NCI-H2227 treated with DMSO at 0.1 percent for 48 hours (cell line): Measurements from ENCODE around the gene AKIRIN1.
"Not testable (repeated sequence)": the region's sequence is repeated elsewhere in the genome, so short reads cannot be mapped to it uniquely, and the experiment has no call there.

Source experiments
- DNase-seq: peaks from one replicate; lab custom pipeline; 2025; lab: John Stamatoyannopoulos, UW

The AKIRIN1 gene

DNA sequence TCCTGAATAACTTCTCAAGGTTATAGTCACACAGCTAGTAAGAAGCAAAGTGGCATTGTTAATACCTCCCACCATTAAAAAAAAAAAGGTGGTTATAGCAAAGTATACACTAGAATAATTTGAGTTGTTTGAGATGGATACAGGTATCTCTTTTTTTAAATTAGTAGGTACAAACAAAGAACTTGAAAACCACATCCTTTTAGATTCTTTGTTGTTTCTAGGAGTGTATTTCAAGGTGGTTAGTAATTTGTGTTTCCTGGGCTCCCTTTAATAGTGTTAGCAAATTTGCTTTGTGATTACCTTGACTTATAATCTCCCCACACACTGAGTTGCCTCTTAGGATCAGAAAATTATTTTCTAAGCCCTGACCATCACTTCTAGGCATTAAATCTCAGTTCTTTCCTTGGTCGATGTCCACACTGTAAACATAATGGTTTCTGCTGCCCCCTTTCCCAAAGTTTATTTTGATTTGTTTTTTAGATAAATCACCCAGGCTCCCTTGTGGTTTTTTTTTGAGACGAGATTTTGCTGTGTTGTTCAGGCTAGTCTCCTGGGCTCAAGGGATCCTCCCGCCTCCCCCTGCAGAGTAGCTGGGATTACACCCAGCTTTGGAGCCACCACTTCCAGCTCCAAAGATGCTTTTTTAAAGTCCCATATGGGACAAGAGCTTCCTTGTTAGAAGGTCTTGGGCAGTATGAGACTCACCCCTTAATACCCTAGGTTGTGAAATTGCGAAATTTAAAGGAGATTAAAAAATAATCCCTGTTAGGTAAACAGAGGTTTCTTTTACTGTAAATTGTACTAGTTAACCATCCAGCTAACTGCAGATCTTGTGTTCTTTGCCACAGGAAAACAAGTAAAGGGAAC is 6.2 kb downstream of the AKIRIN1 start:
- DNase-seq = no peak

DNA sequence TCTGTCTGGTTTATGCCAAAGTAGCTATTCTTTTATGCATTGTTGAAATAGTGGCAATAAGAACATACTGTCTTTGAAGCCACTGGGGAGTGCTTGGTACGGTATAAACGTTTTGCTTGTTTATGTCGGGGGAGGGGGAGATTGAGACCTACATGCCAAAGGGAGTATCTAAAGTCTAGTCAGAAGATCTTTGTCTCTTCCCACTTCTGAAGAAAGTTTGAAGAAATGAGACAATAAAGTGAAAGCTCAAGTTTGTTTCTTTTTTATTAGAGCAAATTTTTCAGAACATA is 6.8 kb downstream of the AKIRIN1 start:
- DNase-seq = no peak

GRCh38 chr1:39001516-39002421 is 10.7 kb downstream of the AKIRIN1 start:
- no peak for DNase-seq

GRCh38 chr1:39003281-39003680 is 12.2 kb downstream of the AKIRIN1 start:
- no peak for DNase-seq

- no peak for DNase-seq
These were observed 12.7 kb downstream of the AKIRIN1 start for GRCh38 chr1:39003794-39004193.

- DNase-seq = no peak
These were observed 15.2 kb downstream of the AKIRIN1 start for GRCh38 chr1:39006287-39006686.

DNA sequence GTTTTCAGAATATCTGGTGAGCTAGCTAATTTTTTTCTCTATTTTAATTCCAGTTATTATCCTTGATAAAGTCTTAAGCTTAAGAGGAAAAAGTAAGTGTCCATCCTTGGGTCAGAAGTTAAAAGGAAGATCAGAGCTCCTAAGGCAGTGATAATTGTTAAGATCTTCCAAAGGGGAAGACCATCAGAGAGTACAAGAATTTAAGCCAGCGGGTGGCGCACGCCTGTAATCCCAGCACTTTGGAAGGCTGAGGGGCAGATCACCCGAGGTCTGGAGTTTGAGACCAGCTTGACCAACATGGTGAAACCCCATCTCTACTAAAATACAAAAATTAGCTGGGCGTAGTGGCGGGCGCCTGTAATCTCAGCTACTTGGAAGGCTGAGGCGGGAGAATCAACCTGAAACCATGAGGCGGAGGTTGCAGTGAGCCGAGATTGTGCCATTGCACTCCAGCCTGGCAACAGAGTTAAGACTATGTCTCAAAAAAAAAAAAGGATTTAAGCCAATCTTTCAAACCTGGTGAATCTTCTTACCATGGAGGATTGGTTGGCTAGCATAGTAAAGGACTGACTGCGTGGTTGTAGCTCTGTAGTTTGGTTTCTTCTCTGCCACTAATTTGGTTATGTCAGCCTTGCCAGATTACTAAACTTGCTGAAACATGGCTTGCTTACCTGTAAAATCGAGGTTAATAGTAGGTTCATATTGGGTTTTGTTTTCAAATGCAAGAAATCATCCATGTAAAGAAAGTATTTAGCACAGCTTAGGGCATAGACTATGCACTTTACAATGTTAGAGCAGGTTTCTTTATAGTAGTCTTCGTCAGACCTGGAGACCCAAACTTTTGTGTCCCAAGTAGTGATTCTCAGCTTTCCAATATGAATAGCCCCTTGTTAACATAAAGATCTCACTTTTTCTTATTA is 15.9 kb downstream of the AKIRIN1 start:
- no peak for DNase-seq

GRCh38 chr1:39014956-39015355 is 23.9 kb downstream of the AKIRIN1 start:
- not testable (repeated sequence) for DNase-seq

DNA sequence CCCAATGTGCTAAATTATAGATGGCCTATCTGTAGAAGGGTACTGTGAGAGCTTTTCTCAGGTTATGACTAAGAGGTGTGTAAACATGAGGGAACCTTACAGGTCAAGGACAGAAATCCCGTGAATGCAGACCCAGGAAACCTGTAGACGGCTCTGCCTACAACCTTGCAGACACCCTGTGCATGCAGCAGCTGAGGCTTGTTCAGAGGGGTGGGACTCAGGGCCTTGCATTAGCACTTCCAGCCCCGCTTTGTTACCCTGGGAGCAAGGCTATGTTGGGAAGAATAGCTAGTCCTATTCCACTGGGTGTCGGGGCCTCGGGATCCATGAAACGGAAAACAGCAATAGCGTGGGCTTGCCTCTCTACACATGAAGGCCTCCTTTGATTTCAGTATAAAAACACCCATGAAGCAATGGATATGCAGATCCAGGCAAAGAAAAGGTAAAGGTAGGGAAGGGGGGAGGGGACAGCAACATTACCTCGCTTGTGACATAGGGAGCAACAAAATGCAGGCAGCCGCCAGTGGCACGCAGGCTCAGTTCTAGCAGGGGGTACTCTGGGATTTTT is 25.6 kb downstream of the AKIRIN1 start:
- DNase-seq = no peak

DNA sequence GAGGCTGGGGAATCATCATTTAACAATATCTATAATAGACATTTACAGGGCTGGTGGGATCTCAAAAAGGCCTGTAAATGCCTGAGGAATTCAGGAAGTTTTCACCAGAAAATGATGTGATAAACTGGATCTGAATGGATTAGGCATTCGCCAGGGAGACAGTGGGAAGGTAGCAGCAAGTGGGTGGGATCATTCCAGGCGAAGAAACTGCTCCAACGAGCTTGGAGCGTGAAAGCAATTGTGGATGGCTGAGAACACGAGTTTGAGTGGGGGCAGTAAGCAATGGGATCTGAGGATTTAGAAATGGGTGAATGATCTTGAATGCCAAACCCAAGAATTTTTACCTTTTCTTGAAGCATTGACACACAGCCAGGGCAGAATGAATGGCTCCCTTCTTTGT is 26.2 kb downstream of the AKIRIN1 start:
- no peak for DNase-seq

GRCh38 chr1:39020494-39020893 is 29.4 kb downstream of the AKIRIN1 start:
- DNase-seq = not testable (repeated sequence)

DNA sequence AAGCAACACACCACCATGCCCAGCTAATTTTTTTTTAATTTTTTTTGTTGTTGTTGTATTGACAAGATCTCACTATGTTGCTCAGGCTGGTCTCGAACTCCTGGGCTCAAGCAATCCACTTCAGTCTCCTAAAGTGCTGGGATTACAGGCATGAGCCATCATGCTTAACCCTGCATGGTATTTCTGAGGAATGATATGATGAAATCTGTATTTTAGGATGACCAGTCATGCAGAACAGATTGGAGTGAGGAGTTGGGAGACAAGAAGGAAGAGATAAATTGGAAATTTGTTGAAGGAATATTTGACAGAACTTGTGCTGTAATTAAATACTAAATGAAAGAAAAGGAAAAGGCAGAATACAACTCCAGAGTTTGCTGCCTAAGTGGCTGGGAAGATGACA is 30.4 kb downstream of the AKIRIN1 start:
- DNase-seq = no peak

DNA sequence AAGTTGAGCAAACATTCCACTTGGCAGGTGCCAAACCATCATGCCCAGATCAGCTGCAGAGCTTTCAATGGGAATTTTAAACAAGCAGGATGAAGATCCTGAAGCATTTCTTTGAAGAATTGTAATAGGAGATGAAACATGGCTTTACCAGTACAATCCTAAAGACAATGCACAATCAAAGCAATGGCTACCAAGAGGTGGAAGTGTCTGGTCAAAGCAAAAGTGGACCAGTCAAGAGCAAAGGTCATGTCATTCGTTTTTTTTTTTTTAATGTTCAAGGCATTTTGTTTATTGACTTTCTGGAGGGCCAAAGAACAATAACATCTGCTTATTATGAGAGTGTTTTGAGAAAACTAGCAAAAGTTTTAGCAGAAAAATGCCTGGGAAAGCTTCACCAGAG is 32.1 kb downstream of the AKIRIN1 start:
- DNase-seq = no peak

GRCh38 chr1:39026051-39026865 is 35.2 kb downstream of the AKIRIN1 start, which contains the start of gene NDUFS5:
NDUFS5 (plus strand) TSS chr1:39026350; CDS start chr1:39028725, 2,375 bp downstream.
- peak; percentile 87 for DNase-seq

GRCh38 chr1:39026866-39027507 is 35.9 kb downstream of the AKIRIN1 start:
- no peak for DNase-seq

GRCh38 chr1:39034114-39034654 is 43.1 kb downstream of the AKIRIN1 start:
- DNase-seq = no peak

GRCh38 chr1:39036678-39037077 is 45.6 kb downstream of the AKIRIN1 start:
- DNase-seq = no peak

DNA sequence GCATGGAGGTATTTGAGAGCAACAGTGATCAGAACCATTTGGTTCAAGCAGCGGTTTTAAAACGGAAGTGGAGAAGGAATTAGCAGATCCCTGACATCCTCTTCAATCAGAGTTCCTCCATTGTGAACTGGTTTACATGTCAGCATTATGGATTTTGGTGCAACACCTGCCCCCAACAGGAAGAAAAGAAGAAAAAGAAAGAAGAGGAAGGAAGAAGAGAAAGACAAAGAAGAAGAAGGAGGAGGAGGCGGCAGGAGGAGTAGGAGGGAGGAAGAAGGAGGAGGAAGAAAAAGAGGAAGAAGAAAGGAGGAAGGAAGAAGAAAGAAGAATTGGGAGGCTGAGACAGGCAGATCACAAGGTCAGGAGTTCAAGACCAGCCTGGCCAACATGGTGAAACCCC is 52.4 kb downstream of the AKIRIN1 start:
- no peak for DNase-seq

DNA sequence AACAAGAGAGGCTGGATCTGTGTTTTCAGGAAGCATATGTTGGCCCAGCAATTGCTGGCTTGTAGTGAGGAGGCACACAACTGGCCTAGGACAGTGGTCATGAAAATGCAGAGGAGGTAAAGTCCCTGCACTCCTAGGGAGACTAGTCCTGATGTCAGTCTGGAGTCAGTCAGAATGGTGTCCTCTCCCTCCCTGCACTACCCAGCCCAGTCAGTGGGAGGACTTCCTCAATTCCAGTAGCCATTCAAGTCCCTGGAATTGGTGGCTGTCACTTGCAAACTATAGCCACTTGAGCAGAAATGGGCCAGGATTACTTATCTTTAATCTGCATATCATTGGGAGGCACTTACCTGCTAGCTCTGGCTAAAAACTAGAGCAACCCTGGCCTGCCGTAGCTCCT is 53.7 kb downstream of the AKIRIN1 start:
- no peak for DNase-seq

DNA sequence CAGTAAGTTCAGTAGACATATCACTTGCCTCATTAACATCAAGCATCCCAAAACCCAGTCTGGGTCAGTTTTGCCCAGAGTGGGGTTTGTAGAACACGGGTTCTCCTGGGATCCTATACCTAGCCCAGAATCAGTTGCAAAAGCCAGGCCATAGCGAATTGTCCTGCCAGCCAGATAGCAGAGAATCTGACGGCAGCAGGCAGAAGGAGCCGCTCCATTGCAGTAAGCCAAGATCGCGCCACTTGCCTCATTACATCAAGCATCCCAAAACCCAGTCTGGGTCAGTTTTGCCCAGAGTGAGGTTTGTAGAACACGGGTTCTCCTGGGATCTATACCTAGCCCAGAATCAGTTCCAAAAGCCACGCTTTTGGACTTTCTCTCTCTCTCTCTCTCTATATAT is 54.2 kb downstream of the AKIRIN1 start:
- no peak for DNase-seq
